Naive thymus-derived CD4-positive, alpha-beta T cell (primary cell): ENCODE measurements around the gene C22orf39. TPM values are rescaled to one million over a fixed set of nuclear protein-coding genes. Genes with fewer than 3 reads are reported as not detected.

Experiments
- ATAC-seq: fragments of 150-1000 bp; cut with Tn5 transposase; 2 replicates; pipeline ENCODE4 v1.10.0; 2021; ENCODE audit warnings: mild to moderate bottlenecking, moderate library complexity
- CTCF ChIA-PET: fragments of 350-600 bp; sonication (Branson Sonifier 250); formaldehyde crosslinking; loops from one replicate; lab custom pipeline; 2021; ENCODE audit warnings: antibody characterized with exemption; lab: Charles Lee
- POLR2A ChIA-PET: fragments of 350-600 bp; sonication (Branson Sonifier 250); formaldehyde crosslinking; loops from one replicate; lab custom pipeline; 2021; ENCODE audit warnings: antibody characterized with exemption, inconsistent platforms; lab: Charles Lee
- DNase-seq, 9 donors: peaks; one replicate each; pipeline versions ENCODE4 v3.0.0 to v3.0.0-alpha.2; 2020 to 2022; ENCODE audit warnings: mixed read lengths in 1 of 9
- H3K27ac ChIP-seq: one replicate; pipeline ENCODE4 v1.7.0; 2013; ENCODE audit warnings: mild to moderate bottlenecking, low read depth, low read length, moderate library complexity
- H3K27me3 ChIP-seq, 2 donors: one replicate each; pipeline ENCODE4 v1.7.0; 2013; ENCODE audit warnings: low read length in 2 of 2, mild to moderate bottlenecking in 2 of 2, moderate library complexity in 2 of 2; ENCODE audit not compliant: control insufficient read depth in 2 of 2, insufficient read depth in 2 of 2
- H3K36me3 ChIP-seq, 3 experiments: 1 replicate in 2 of 3; 2 replicates in 1 of 3; pipeline ENCODE4 v1.7.0; 2013; ENCODE audit warnings: low read length in 3 of 3, mild to moderate bottlenecking in 3 of 3, moderate library complexity in 1 of 3; ENCODE audit not compliant: insufficient read depth in 3 of 3, control insufficient read depth in 2 of 3
- H3K4me1 ChIP-seq, 2 donors: one replicate each; pipeline ENCODE4 v1.7.0; 2013; ENCODE audit warnings: low read length in 2 of 2, mild to moderate bottlenecking in 2 of 2, moderate library complexity in 1 of 2; ENCODE audit not compliant: control insufficient read depth in 2 of 2, insufficient read depth in 2 of 2
- H3K4me3 ChIP-seq: 2 replicates; pipeline ENCODE4 v1.7.0; 2013; ENCODE audit warnings: mild to moderate bottlenecking, low read length
- H3K9me3 ChIP-seq, 3 experiments: 1 replicate in 2 of 3; 2 replicates in 1 of 3; pipeline ENCODE4 v1.7.0; 2013; ENCODE audit warnings: low read length in 3 of 3; ENCODE audit not compliant: control insufficient read depth in 2 of 3
- H3K27ac Mint-ChIP-seq, 9 donors: one replicate each; pipeline ENCODE4 v1.8.0; 2020 to 2022; ENCODE audit warnings: mixed read lengths in 9 of 9, mild to moderate bottlenecking in 8 of 9, moderate library complexity in 5 of 9, inconsistent platforms in 2 of 9
- H3K27me3 Mint-ChIP-seq, 5 donors: one replicate each; pipeline ENCODE4 v1.8.0; 2021 to 2022; ENCODE audit warnings: mixed read lengths in 5 of 5, mild to moderate bottlenecking in 1 of 5
- H3K36me3 Mint-ChIP-seq, 5 donors: one replicate each; pipeline ENCODE4 v1.8.0; 2020 to 2022; ENCODE audit warnings: mixed read lengths in 5 of 5, mild to moderate bottlenecking in 3 of 5, inconsistent platforms in 1 of 5
- H3K4me1 Mint-ChIP-seq, 7 donors: one replicate each; pipeline ENCODE4 v1.8.0; 2020 to 2022; ENCODE audit warnings: mixed read lengths in 7 of 7, mild to moderate bottlenecking in 3 of 7, inconsistent platforms in 1 of 7
- H3K4me3 Mint-ChIP-seq, 10 donors: one replicate each; pipeline ENCODE4 v1.8.0; 2020 to 2022; ENCODE audit warnings: mild to moderate bottlenecking in 10 of 10, mixed read lengths in 10 of 10, moderate library complexity in 6 of 10, inconsistent platforms in 2 of 10
- H3K9me3 Mint-ChIP-seq, 11 donors: one replicate each; pipeline ENCODE4 v1.8.0; 2020 to 2022; ENCODE audit warnings: mixed read lengths in 11 of 11, mild to moderate bottlenecking in 4 of 11, inconsistent platforms in 1 of 11, moderate library complexity in 1 of 11
- intact Hi-C, 2 donors: fragments of 100-400 bp; cut with micrococcal nuclease; formaldehyde crosslinking; loops; one replicate each; pipeline ENCODE4 v1.15.1; 2023
- polyA plus RNA-seq, 2 donors: library from polyadenylated mRNA; unstranded; fragments of 300-500 nt; fragmentation: Illumina TruSeq; gene quantifications; one replicate each; pipeline ENCODE4 v1.2.3, GENCODE V29; 2021
- total RNA-seq, 6 experiments: library from RNA in 5 of 6; stranded (reverse) in 5 of 6; gene quantifications; 1 replicate in 5 of 6; 2 replicates in 1 of 6; pipeline ENCODE4 v1.2.3 and lab custom pipeline; 2021 to 2026

Gene C22orf39
- total and polyA plus RNA-seq, 7 experiments from 2014 or later = 34.2 to 58.0 (median 43.4) TPM

- ATAC-seq (peak; percentile 63), DNase-seq (peak in 5 of 9 donors; percentile 69 to 83 (median 77))
- peaks cover 0 to 5% (median 0%) of the 10 kb centered on the region in 5 donors for H3K36me3 Mint-ChIP-seq
- Histone ChIP-seq H3K4me1 (peaks cover 17 to 19% of the 10 kb centered on the region in 2 donors), H3K9me3 (no peaks in the 10 kb centered on the region), H3K36me3 (peaks cover 0 to 15% (median 3%) of the 10 kb centered on the region in 3 experiments), H3K27ac (peak within 1 kb of the TSS; percentile 96), H3K4me3 (peak within 1 kb of the TSS; percentile 85), H3K27me3 (no peaks in the 10 kb centered on the region)
- intact Hi-C loops = loop anchor here (1.0 to 10.0 kb wide), 13 partner anchors 32 to 1402 kb away; partner anchors contain the start of genes ESS2 (in 2 of the 2), C22orf39 (in 1 of the 2), CLTCL1 (in 1 of the 2) and DGCR2 (in 1 of the 2)
- POLR2A ChIA-PET = interaction anchor here (0.7 to 2.4 kb wide), 12 partner anchors 10 to 638 kb away, joined by 3 to 14 read pairs (median 4); partner anchors contain the start of genes C22orf39, HIRA and TRMT2A
- no peaks in the 10 kb centered on the region for H3K27me3 Mint-ChIP-seq
- H3K9me3 Mint-ChIP-seq = peaks cover 0 to 2% (median 0%) of the 10 kb centered on the region in 11 donors
- CTCF ChIA-PET = interaction anchor here (0.7 to 2.3 kb wide), 6 partner anchors 24 to 151 kb away, joined by 3 to 13 read pairs (median 3); no protein-coding TSS in a partner anchor
- H3K4me1 Mint-ChIP-seq = peaks cover 24 to 43% (median 33%) of the 10 kb centered on the region in 7 donors
- H3K27ac Mint-ChIP-seq = peak within 1 kb of the TSS; percentile 98 to 100 (median 99)
- H3K4me3 Mint-ChIP-seq = peak within 1 kb of the TSS; percentile 87 to 98 (median 92)
These were observed 31.4 kb upstream of the C22orf39 start, which contains the start of gene UFD1 for GRCh38 chr22:19478901-19479354. Gene UFD1 (minus strand): TSS chr22:19479193. CDS start chr22:19479085, 108 bp downstream.

GRCh38 chr22:19478045-19478900, 30.8 kb upstream of the C22orf39 start:
- Mint-ChIP-seq H3K9me3 (peaks cover 0 to 2% (median 0%) of the 10 kb centered on the region in 11 donors), H3K36me3 (peaks cover 0 to 9% (median 0%) of the 10 kb centered on the region in 5 donors), H3K4me3 (peak overlapping the region; percentile 87 to 98 (median 92)), H3K27me3 (no peaks in the 10 kb centered on the region), H3K4me1 (peaks cover 24 to 43% (median 33%) of the 10 kb centered on the region in 7 donors), H3K27ac (peak overlapping the region; percentile 63 to 100 (median 85))
- intact Hi-C loops = loop anchor here (1.0 to 10.0 kb wide), 7 partner anchors 31 to 1401 kb away; partner anchors contain the start of genes C22orf39 (in 1 of the 2), CLTCL1 (in 1 of the 2), PEX26 (in 1 of the 2) and SEPTIN5 (in 1 of the 2)
- ChIA-PET CTCF (interaction anchor here (0.7 to 2.3 kb wide), 7 partner anchors 77 to 152 kb away, joined by 3 to 13 read pairs (median 3); no protein-coding TSS in a partner anchor), POLR2A (interaction anchor here (0.6 to 2.4 kb wide), 8 partner anchors 31 to 543 kb away, joined by 3 to 14 read pairs (median 4); partner anchors contain the start of genes C22orf39, HIRA and TANGO2)
- Histone ChIP-seq H3K4me3 (peak overlapping the region; percentile 85), H3K27me3 (no peaks in the 10 kb centered on the region), H3K36me3 (peaks cover 3 to 22% (median 4%) of the 10 kb centered on the region in 3 experiments), H3K4me1 (peaks cover 17 to 19% of the 10 kb centered on the region in 2 donors), H3K27ac (peak overlapping the region; percentile 96), H3K9me3 (no peaks in the 10 kb centered on the region)
- ATAC-seq = no peak
- peak in 8 of 9 donors; percentile 9 to 44 (median 33) for DNase-seq

- Histone ChIP-seq H3K27ac (peak overlapping the region; percentile 96), H3K4me1 (peaks cover 17 to 19% of the 10 kb centered on the region in 2 donors), H3K9me3 (no peaks in the 10 kb centered on the region), H3K36me3 (peaks cover 4 to 29% (median 7%) of the 10 kb centered on the region in 3 experiments), H3K27me3 (no peaks in the 10 kb centered on the region), H3K4me3 (peak overlapping the region; percentile 85)
- POLR2A ChIA-PET = interaction anchor here (0.8 to 2.4 kb wide), 6 partner anchors 32 to 543 kb away, joined by 3 to 14 read pairs (median 4); partner anchors contain the start of genes HIRA and TANGO2
- H3K4me1 Mint-ChIP-seq = peaks cover 24 to 45% (median 33%) of the 10 kb centered on the region in 7 donors
- ATAC-seq = no peak
- DNase-seq = peak in 6 of 9 donors; percentile 3 to 34 (median 15)
- peak overlapping the region; percentile 87 to 98 (median 92) for H3K4me3 Mint-ChIP-seq
- H3K27ac Mint-ChIP-seq = peak overlapping the region; percentile 63 to 100 (median 85)
- no peaks in the 10 kb centered on the region for H3K27me3 Mint-ChIP-seq
- H3K36me3 Mint-ChIP-seq = peaks cover 0 to 13% (median 3%) of the 10 kb centered on the region in 5 donors
- peaks cover 0 to 2% (median 0%) of the 10 kb centered on the region in 11 donors for H3K9me3 Mint-ChIP-seq
- intact Hi-C loops = loop anchor here (1.0 to 10.0 kb wide), 9 partner anchors 30 to 1400 kb away; partner anchors contain the start of genes C22orf39 (in 2 of the 2), CLTCL1 (in 2 of the 2), PEX26 (in 1 of the 2) and SEPTIN5 (in 1 of the 2)
- CTCF ChIA-PET = interaction anchor here (0.6 to 2.3 kb wide), 5 partner anchors 78 to 479 kb away, joined by 3 to 13 read pairs (median 3); no protein-coding TSS in a partner anchor
These were observed 30.0 kb upstream of the C22orf39 start for GRCh38 chr22:19477321-19478044.

- Mint-ChIP-seq H3K4me1 (peaks cover 24 to 48% (median 33%) of the 10 kb centered on the region in 7 donors), H3K4me3 (peak overlapping the region in 1 of 10 donors; percentile 26), H3K9me3 (peaks cover 0 to 2% (median 0%) of the 10 kb centered on the region in 11 donors), H3K27ac (peak overlapping the region in 2 of 9 donors; percentile 26 to 34), H3K36me3 (peaks cover 0 to 27% (median 4%) of the 10 kb centered on the region in 5 donors), H3K27me3 (no peaks in the 10 kb centered on the region)
- Histone ChIP-seq H3K27me3 (no peaks in the 10 kb centered on the region), H3K4me1 (peaks cover 17 to 19% of the 10 kb centered on the region in 2 donors), H3K9me3 (no peaks in the 10 kb centered on the region), H3K27ac (no peak overlapping the region), H3K36me3 (peaks cover 16 to 44% (median 19%) of the 10 kb centered on the region in 3 experiments), H3K4me3 (no peak overlapping the region)
- POLR2A ChIA-PET = no interaction called here
- peak in 1 of 9 donors; percentile 9 for DNase-seq
- ATAC-seq = no peak
- intact Hi-C loops = loop anchor here (2.0 to 10.0 kb wide), 5 partner anchors 181 to 1399 kb away; partner anchors contain the start of genes CLTCL1 (in 2 of the 2), PEX26 (in 1 of the 2) and SEPTIN5 (in 1 of the 2)
- CTCF ChIA-PET = no interaction called here
These were observed 28.5 kb upstream of the C22orf39 start for GRCh38 chr22:19476023-19476422.

- intact Hi-C loops = loop anchor here (10.0 kb wide), 3 partner anchors 179 to 519 kb away; partner anchors contain the start of genes CLTCL1 (in 1 of the 2) and SEPTIN5 (in 1 of the 2)
- Mint-ChIP-seq H3K36me3 (peaks cover 6 to 45% (median 11%) of the 10 kb centered on the region in 5 donors), H3K4me3 (no peak overlapping the region), H3K27ac (no peak overlapping the region), H3K9me3 (no peaks in the 10 kb centered on the region), H3K4me1 (peaks cover 18 to 36% (median 32%) of the 10 kb centered on the region in 7 donors), H3K27me3 (no peaks in the 10 kb centered on the region)
- CTCF ChIA-PET = no interaction called here
- DNase-seq (no peak), ATAC-seq (no peak)
- POLR2A ChIA-PET = interaction anchor here (0.6 to 0.8 kb wide), 2 partner anchors 30 to 34 kb away, joined by 3 to 4 read pairs; no protein-coding TSS in a partner anchor
- Histone ChIP-seq H3K27me3 (no peaks in the 10 kb centered on the region), H3K9me3 (no peaks in the 10 kb centered on the region), H3K36me3 (peaks cover 16 to 66% (median 38%) of the 10 kb centered on the region in 3 experiments), H3K27ac (no peak overlapping the region), H3K4me3 (no peak overlapping the region), H3K4me1 (peaks cover 17 to 19% of the 10 kb centered on the region in 2 donors)
These were observed 26.1 kb upstream of the C22orf39 start for GRCh38 chr22:19473578-19473977.
